Left ventricle myocardium inferior (tissue), 1 donor: ENCODE data around the gene ZNRF2. TPM values are rescaled to one million over a fixed set of nuclear protein-coding genes. Genes with fewer than 3 reads are reported as not detected.

Experiments used
- DNase-seq: peaks from one replicate; pipeline ENCODE4 v3.0.0-alpha.2; 2020
- H3K27ac ChIP-seq: fragments of 200-600 bp; replicated peaks from 2 replicates; pipeline ENCODE4 v1.8.0; 2021
- H3K27me3 ChIP-seq: fragments of 200-600 bp; 2 replicates; pipeline ENCODE4 v1.8.0; 2021; ENCODE audit warnings: low read depth
- H3K36me3 ChIP-seq: fragments of 200-600 bp; 2 replicates; pipeline ENCODE4 v1.8.0; 2021
- H3K4me1 ChIP-seq: fragments of 200-600 bp; 2 replicates; pipeline ENCODE4 v1.8.0; 2021
- H3K4me3 ChIP-seq: fragments of 200-600 bp; 2 replicates; pipeline ENCODE4 v1.8.0; 2021; ENCODE audit warnings: mild to moderate bottlenecking, moderate library complexity
- H3K9me3 ChIP-seq: fragments of 200-600 bp; replicated peaks from 2 replicates; pipeline ENCODE4 v1.8.0; 2021
- CTCF ChIP-seq: fragments of 200-600 bp; IDR thresholded peaks from 2 replicates; pipeline ENCODE4 v1.8.0; 2021; ENCODE audit warnings: antibody characterized with exemption, mild to moderate bottlenecking, borderline replicate concordance
- intact Hi-C: fragments of 100-400 bp; cut with micrococcal nuclease; formaldehyde crosslinking; loops from one replicate; pipeline ENCODE4 v1.11.0; 2022
- total RNA-seq: library from RNA; stranded (reverse); fragmentation: NEBNext Ultra II Directional; extraction: Animal tissue kit (Norgen Biotek cat#: 25700); gene quantifications from one replicate; pipeline ENCODE4 v1.2.1, GENCODE V29; 2021
- donor health status: DM: no; HTN: yes; CAD: no; lungs with severe emphysema.

ZNRF2 gene
- total RNA-seq, 1 donor from 2014 or later, result 10.9 TPM

DNA sequence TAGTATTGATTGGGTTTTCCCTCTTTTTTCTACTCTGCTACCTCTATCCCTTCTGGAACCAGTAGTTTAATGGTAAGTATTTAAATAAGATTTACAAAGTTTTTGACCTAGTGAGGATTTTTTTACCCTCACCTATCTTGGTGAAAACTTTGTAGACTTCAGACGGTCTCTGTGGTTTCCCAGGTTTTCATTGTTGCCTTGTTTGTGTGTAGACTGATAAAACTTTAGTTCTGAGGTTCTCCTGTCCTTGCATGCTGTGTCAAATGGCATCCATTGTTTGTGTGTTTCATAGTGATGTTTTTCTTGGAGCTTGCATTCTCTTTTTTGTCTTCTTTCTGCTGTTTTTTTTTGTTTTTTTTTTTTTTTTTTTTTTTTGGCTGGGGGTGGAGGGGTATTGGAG, 22.6 kb downstream of the ZNRF2 start:
- Histone ChIP-seq H3K27ac (no peak overlapping the region), H3K4me3 (no peak overlapping the region), H3K27me3 (no peaks in the 10 kb centered on the region), H3K9me3 (no peaks in the 10 kb centered on the region), H3K4me1 (peaks cover 21% of the 10 kb centered on the region), H3K36me3 (no peaks in the 10 kb centered on the region)
- no peak for DNase-seq
- TF ChIP-seq CTCF, result no peak
- intact Hi-C loops, result no loop called here

- Histone ChIP-seq H3K4me3 (no peak overlapping the region), H3K27me3 (no peaks in the 10 kb centered on the region), H3K27ac (no peak overlapping the region), H3K36me3 (no peaks in the 10 kb centered on the region), H3K9me3 (no peaks in the 10 kb centered on the region), H3K4me1 (peaks cover 22% of the 10 kb centered on the region)
- no peak for DNase-seq
- TF ChIP-seq CTCF, result no peak
- intact Hi-C loops, result no loop called here
Measured at GRCh38 chr7:30308389-30308788, 24.0 kb downstream of the ZNRF2 start.

- no peaks in the 10 kb centered on the region for H3K36me3 ChIP-seq
- no peaks in the 10 kb centered on the region for H3K9me3 ChIP-seq
- no peak overlapping the region for H3K4me3 ChIP-seq
- no peak for TF ChIP-seq CTCF
- no peak for DNase-seq
- peaks cover 13% of the 10 kb centered on the region for H3K4me1 ChIP-seq
- intact Hi-C loops, result no loop called here
- H3K27ac ChIP-seq, result no peak overlapping the region
- H3K27me3 ChIP-seq, result no peaks in the 10 kb centered on the region
Measured at GRCh38 chr7:30309302-30309701, 24.9 kb downstream of the ZNRF2 start.

DNA sequence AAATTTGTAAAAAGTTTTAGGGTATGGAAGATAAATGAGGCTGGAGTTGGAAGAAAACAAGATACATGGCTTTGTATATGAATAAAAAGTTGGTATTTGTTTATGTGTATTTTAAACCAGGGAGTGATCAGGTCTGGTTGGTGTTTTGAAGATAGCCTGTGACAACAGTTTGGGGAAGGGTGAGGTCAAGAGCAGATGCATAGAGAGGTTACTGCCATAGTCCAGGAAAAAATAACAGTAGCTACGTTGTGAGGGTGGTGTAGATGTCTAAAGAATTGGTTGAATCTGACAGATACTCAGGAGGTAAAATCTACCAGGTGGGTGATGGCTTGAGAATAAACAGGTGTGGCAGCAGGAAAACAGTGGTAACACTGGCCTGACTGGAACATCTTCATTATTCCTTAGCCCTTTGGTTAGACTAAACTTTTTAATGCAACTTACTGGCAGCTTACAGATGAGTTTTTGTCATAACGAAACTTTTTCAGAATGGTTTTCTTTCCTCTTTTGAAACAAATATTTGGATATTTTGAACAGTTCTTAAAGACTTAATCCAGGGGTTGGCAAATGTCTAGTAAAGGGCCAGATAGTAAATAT, 25.5 kb downstream of the ZNRF2 start:
- intact Hi-C loops, result no loop called here
- H3K4me1 ChIP-seq, result peaks cover 7% of the 10 kb centered on the region

GRCh38 chr7:30310674-30311362, 26.4 kb downstream of the ZNRF2 start:
- Histone ChIP-seq H3K4me1 (peaks cover 3% of the 10 kb centered on the region), H3K4me3 (no peak overlapping the region), H3K9me3 (no peaks in the 10 kb centered on the region), H3K27ac (no peak overlapping the region), H3K36me3 (no peaks in the 10 kb centered on the region), H3K27me3 (no peaks in the 10 kb centered on the region)
- intact Hi-C loops, result no loop called here
- TF ChIP-seq CTCF, result no peak
- no peak for DNase-seq

More for the DNA sequence above, 25.5 kb downstream of the ZNRF2 start:
- Histone ChIP-seq H3K27me3 (no peaks in the 10 kb centered on the region), H3K27ac (no peak overlapping the region), H3K36me3 (no peaks in the 10 kb centered on the region), H3K4me3 (no peak overlapping the region), H3K9me3 (no peaks in the 10 kb centered on the region)
- TF ChIP-seq CTCF, result no peak
- DNase-seq, result no peak
